ENCODE data around the gene ZNF550.
"Not testable (repeated sequence)": the region's sequence is repeated elsewhere in the genome, so short reads cannot be mapped to it uniquely, and the experiment has no call there.

- TF ChIP-seq SMC3 (conservative IDR thresholded peaks at IDR 0.05; ENCODE audit: poor library complexity), result peak; percentile 41
- TF ChIP-seq RAD21 (conservative IDR thresholded peaks at IDR 0.05), result peak; percentile 44
- TF ChIP-seq CTCF (IDR thresholded peaks at IDR 0.05; ENCODE audit: poor library complexity, severe bottlenecking), result not testable (repeated sequence)
Observed at GRCh38 chr19:57499680-57500395, 59.8 kb downstream of the ZNF550 start, which contains the start of gene ZNF773.

Measured in neural cell (in vitro differentiated cells).